HG02759 (cell line): ENCODE results near the gene TRMU.
"Not testable (repeated sequence)": the region's sequence is repeated elsewhere in the genome, so short reads cannot be mapped to it uniquely, and the experiment has no call there.

Experiments used
- ATAC-seq: cut with Tn5 transposase; IDR thresholded peaks from one replicate; pipeline ENCODE4 v1.9.1; 2021; ENCODE audit warnings: mild to moderate bottlenecking, moderate library complexity; ENCODE audit not compliant: unreplicated experiment

Gene TRMU

DNA sequence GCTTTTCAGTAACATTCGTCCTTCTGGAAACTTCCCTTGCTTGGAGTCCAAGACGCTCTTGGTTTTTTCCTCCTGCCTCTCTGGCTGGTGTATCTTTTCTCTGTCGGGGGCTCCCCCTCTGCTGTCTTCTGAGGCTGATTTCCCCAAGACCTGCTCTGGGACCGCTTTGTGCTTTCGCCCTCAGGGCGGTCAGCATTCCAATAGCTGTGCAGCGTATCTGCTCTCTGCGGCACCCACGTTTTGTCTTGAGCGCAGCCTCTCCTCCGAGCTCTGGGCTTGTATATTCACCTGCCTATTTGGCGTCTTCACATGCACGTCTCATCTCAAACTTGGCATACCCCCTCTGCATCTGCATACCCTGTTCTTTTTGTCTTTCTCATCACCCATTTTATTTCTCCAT is 36.4 kb upstream of the TRMU start:
- no peak for ATAC-seq

DNA sequence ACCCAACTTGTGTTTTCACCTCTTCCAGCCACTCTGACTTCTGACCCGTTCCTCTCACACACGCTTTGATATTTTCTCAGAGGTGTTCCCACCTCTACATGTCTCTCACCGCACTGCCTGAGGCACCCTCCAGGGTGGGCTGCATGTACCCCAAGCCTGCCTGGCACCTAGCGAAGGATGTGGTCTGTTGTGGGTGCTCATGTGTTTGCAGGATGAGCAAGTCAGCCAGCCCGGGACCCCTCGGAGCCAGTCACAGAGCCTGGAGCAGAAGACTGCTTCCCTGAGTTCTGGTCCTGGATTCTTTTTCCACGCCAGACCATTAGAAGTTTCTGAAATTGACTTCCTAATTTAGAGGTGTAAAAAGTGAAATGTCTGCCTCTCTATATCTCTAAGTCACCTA is 35.0 kb upstream of the TRMU start:
- no peak for ATAC-seq

DNA sequence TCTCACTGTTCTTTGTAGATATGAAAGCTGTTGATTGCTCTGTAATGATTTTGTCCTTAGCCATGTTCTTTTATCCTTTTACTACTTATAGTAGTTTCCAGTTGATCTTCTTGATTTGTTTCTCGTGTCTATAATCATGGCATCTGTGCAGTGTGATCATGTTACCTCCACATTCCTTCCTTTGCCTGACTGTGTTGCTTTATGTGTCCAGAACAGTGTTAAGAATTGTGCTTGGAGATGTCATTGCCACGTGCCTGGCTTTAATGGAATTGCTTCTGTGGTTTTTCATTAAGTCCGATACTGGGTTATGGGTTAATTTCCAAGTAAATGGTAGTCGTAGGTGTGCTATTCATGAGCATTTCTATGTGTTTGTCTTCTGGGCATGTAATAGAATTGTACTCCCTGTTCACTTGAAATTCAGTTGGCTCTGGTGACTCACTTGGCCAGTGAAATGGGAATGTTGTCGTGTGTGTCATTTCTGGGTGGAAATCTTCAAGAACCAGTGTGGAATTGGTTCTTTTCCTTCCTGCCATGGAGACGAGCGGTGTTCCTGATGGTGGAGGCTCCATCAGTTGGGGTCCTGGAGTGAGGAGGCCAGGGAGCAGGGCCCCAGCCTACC is 32.1 kb upstream of the TRMU start:
- no peak for ATAC-seq

DNA sequence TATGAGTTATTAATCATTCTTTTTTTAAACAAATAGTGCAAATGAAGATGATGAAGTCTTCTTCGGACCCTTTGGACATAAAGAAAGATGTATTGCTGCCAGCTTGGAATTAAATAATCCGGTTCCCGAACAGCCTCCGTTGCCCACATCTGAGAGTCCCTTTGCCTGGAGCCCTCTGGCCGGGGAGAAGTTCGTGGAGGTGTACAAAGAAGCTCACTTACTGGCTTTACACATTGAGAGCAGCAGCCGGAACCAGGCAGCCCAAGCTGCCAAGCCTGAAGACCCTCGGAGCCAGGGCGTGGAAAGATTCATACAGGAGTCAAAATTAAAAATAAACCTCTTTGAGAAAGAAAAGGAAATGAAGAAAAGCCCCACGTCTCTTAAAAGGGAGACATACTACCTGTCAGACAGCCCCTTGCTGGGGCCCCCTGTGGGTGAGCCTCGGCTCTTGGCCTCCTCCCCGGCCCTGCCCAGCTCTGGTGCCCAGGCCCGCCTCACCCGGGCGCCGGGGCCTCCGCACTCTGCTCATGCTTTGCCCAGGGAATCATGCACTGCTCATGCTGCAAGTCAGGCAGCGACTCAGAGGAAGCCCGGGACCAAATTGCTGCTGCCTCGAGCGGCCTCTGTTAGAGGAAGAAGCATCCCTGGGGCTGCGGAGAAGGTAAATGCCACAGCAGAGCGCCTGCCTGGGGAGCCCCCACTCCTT is 27.1 kb upstream of the TRMU start:
- no peak for ATAC-seq

DNA sequence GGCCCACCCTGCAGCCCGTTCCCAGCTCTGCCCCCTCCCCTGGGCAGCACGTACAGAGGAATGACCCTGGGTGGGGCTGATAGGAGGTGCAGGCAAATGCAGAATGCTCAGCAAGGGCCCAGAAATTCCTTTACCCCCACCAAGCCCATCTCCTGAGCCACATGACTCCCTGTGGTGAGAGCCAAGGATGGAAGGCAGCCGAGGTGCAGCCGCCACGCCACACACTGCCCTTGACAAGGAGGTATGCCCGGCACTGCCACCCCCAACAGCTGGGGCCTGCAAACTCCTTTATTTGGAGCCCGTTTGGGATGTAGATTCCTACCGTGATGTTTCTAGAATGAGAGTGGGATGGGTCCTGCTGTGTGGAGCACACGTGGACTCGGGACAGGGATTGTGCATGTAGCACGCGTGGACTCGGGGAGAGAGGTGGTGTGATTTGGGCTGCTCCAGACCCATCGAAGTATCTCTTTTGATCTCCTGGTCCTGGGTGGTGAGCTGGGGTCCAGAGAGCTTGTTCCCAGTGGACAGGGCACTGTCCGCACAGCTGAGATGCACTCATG is 25.9 kb upstream of the TRMU start:
- ATAC-seq: no peak

DNA sequence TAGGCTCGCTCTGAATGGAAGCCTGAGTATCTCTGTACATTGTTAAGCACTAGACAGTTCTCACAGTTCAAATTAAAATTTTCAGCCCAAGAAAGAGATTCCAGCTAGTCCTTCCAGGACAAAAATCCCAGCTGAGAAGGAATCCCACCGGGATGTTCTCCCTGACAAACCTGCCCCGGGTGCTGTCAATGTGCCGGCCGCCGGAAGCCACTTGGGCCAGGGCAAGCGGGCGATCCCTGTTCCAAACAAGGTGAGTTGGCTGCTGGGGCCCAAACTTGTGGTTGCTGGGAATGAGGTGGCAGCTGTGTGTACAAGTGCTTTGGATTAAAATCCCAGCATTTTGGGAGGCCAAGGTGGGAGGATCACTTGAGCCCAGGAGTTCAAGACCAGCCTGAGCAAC is 23.5 kb upstream of the TRMU start:
- ATAC-seq: no peak

DNA sequence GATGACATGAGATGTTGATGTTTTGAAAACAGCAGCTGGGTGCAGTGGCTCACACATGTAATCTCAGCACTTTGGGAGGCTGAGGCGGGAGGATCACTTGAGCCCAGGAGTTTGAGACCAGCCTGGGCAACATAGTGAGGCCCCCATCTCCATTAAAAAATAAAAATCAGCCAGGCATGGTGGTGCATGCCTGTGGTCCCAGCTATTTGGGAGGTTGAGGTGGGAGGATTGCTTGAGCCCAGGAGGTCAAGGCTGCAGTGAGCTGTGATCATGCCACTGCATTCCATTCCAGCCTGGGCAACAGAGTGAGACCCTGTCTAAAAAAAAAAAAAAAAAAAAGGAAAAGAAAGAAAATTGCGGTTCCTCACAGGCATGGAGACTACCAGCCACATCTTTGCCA is 22.7 kb upstream of the TRMU start:
- ATAC-seq: not testable (repeated sequence)

DNA sequence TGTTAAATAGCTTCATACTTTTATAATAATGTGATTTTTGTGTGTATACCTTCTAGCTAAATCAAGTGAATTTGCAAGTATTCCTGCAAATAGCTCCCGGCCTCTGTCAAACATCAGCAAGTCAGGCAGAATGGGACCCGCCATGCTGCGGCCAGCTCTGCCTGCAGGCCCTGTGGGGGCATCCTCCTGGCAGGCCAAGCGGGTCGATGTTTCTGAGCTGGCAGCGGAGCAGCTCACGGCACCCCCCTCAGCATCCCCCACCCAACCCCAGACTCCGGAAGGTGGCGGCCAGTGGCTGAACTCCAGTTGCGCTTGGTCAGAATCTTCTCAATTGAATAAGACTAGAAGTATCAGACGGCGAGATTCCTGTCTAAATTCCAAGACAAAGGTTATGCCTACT is 19.5 kb upstream of the TRMU start:
- ATAC-seq: no peak

DNA sequence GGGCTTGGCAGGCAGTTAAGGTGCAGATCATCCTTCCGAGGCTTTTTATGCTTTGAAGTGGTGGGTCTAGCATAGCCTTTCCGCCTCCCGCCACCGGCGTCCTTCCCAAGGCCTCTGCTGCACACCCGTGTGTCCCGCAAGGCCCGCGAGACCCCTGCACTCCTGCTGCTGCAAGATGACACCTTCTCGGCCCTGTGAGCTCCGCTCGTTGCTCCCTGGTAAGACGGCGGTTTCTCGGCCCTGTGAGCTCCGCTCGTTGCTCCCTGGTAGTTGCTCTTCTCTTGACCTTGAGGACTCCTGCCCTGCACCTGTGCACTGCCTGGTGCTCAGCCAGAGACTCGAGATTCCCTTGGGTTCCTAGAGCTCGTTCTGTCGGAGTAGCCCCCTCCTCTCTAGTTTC is 17.9 kb upstream of the TRMU start:
- no peak for ATAC-seq

DNA sequence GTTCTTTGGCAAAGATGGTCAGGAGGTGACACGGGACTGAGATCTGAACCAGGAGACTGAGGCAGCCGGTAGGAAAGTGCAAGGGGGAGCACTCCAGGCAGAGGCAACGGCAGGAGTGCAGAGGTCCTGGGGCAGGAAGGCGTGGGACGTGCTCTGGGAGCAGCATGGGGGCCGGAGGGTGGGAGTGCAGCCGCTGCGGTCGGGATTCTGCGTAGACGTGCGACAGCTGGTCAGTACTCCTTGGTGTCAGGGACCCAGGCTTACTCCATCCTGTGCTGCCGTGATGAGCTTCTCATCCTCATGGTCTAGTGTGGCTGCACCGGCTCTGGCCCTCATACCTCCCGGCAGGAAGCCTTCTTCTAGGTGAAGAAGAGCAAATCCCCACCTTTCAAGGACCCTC is 16.9 kb upstream of the TRMU start:
- no peak for ATAC-seq

DNA sequence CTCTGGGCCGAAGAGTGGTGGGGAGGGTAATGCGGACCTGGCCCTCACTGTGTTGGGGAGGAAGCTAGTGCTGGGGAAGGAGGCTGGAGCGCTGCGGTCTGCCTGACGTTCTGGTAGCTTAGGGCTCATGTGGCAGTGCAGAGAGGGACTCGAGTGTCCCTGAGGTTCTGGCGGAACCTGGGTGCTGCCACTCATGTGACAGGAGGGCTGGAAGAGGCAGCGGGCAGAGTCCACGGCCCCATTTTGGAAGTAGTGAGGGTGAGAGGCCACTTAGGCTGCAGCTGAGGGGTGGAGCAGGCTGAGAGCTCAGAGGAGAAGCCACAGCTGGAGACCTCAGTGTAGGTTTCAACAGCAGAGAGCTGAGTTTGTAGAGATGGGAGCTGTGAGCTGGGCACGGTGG is 16.2 kb upstream of the TRMU start:
- no peak for ATAC-seq

DNA sequence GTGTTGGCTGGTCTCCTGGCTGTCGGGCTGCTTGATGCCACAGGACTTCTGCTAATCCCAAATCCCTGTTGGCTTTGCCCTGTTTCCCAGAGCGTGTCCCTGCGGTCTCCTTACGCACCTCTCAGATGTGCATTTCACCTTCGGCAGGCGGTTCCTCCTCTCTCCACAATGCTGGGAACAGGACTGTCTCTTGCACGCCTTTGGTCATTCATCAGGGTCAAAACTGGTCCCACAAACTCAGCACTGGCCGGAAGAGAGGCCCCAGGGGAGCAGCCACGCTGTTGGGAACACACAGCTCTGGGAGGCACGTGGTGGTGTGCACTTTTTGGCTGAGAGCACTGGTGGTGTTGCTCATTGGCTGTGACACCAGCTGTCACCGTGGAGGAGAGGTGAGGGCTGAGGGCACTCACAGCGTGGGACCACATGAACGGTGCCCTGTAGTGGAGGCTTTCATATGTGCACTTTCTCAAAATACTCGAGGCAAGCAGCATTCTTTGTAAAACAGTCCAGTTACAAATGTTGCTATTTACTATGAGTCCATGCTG is 15.3 kb upstream of the TRMU start:
- ATAC-seq: no peak

DNA sequence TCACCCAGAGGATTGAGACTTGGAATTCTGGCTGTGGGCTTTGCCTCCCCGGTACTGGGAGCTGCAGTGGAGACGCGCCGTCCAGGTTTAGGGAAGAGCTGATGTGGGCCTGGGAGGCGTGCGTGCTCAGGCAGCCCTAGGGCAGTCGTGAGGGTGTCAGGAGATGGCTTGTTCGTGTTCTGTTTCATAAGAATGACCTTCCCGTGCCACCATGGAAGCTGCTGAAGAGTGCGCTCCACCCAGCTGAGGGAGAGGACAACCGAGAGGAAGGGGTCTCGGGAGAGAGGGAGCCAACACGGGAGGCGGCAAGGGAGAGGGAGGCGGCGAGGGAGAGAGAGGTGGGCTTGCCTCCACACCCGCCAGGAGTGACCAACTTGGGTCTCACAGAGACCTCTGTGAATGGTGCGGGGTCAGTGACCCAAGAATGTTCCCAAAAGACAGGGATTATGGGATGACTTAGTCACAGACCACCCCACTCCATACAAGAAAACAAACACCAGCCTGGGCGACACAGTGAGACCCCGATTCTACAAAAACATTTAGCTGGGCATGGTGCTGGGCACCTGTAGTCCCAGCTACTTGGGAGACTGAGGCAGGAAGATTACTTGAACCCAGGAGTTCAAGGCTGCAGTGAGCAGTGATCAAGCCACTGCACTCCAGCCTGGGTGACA is 14.7 kb upstream of the TRMU start:
- no peak for ATAC-seq

DNA sequence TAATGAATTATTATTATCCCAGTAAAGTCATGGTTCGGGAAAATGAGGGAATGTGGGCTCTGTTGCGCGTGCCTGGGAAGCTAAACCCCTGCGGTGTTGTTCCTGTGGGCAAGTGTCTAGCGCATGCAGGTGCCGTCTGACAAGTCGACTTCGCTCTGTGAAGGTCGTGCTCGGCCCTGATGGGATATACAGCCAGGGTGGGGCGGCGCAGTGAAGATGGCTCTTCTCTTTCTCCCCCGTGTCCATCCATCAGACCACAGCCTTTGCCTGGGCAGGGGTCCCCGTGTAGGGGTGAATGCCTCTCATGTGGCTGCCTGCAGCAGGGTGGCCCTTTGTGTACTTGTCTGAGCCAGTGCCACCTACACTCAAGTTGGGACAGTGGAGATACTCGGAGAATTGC is 12.8 kb upstream of the TRMU start:
- ATAC-seq: no peak

DNA sequence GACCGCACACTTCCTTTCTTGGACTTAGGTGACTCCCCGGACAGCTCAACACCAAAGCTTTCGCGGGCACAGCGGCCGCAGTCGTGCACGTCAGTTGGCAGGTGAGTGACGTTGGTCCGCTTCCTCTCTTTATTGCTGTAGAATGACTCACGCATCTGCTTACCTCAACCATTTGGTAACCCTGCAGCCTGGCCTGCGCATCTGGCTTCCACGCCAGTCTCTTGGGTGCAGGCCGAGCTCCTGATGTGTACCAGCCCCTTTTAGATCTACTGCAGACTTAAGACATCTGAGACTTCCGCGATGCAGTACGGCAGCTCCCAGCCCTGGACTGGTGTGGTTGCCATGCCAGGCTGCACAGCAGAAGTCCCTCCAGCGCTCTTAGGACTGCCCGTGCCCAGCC is 12.4 kb upstream of the TRMU start:
- ATAC-seq: no peak

DNA sequence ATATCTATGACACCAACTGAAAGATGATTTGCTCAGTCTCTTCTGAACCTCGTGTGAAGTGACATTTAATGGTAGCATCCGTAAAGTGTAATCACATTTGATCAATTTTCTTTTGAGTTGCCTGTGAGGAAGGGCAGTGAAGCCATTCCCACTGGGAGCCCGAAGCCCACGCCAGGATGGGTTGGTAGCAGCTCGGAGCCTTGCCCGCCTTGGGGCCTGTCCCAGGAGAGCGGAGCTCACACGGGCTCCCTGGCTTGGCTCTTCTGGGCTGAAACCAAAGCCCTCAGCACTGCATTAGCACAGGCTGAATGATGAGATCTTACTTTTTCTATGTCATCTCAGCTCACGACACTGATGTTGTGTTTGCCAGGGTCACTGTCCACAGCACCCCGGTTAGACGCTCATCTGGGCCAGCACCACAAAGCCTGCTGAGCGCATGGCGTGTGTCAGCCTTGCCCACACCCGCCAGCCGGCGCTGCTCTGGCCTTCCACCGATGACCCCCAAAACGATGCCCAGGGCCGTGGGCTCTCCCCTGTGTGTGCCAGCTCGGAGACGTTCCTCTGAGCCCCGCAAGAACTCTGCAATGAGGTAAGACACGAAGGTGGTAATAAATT is 9.3 kb upstream of the TRMU start:
- no peak for ATAC-seq

DNA sequence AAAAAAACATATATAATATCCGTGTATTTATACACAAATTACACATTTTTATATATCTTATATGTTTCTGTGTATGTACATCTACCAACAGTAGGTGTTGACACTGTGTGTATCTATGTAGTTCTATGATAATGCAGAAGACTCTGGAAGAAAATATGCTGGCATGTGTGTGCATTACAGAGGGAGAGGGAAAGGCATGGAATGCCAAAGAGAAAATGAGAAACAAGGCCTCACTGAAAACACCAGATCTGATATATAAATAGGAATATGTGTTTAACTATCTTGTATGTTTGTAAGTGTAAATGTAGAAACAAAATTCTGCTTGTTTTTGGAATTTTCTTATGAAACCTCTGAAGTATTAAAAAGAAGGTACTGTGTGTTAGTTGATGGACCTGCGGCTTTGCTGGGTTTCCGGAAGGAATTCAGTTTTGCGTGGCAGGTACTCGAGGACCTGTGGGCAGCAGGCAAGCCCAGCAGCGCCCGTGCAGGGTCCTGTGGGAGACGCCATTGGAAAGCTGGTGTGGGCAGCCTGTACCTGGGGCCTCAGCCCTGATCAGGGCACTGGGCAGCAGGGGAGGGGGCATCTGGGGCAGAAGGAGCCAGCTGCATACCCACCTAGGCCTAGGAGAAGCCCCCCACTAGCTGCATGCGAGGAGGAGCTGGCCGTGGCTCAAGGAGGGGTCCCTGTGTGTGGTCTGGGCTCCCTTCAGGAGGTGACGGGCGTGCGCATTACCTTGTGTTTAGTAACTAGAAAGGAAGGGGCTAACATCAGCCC is 7.6 kb upstream of the TRMU start:
- ATAC-seq: no peak

DNA sequence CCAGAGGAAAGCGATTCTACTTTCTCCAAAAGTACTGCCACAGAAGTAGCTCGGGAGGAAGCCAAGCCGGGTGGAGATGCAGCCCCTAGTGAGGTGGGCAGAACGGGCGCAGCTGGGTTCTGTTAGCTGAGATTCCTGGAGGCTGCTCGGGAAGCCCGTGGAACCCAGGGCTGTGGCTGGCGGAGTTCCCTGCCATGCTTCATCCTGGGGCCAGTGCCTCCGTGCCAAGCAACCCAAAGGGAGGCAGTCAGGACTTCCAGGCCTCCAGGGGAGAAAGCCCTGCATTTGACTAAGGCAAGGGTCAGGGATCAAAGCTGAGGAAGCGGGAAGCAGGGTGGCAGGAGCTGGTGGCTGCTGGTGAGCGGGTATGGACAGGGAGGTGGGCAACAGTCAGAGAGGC is 6.7 kb upstream of the TRMU start:
- no peak for ATAC-seq

DNA sequence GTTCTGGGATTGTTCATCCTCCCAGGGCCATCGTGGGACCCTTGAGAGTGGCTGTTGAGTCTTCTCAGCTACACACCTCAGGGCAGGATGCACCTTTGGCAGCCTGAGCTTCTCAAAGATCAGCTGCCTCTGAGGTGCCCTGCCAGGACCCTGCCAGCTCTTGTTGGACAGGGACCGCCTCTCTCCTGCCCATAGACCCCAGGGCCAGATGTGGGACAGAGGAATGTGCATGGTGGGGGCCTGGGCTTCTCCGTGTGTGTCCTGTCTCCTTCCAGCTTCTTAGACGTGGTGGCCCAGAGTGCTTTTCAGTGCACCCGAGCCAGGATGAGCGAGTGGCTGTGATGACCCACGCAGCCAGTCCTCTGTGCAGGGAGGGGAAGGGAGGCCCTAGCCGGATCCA is 5.9 kb upstream of the TRMU start:
- no peak for ATAC-seq

DNA sequence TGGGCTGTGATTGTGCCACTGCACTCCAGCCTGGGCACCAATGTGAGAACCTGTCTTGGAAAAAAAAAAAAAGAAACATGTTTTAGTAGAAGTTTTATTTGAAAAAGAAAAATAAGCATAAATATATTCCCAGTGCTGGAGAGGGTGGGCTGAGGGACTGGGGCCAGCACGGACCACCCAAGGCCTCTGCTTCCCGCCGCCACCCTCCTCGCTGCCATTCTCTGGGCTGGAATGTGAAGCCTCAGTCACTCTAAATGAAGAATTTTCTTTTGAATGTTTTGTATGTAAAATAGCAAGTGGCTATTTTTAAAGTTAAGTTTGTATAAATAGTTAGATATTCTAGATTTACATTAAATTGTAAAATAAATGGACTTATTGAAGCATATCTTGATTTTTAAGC is 5.1 kb upstream of the TRMU start:
- ATAC-seq: no peak

DNA sequence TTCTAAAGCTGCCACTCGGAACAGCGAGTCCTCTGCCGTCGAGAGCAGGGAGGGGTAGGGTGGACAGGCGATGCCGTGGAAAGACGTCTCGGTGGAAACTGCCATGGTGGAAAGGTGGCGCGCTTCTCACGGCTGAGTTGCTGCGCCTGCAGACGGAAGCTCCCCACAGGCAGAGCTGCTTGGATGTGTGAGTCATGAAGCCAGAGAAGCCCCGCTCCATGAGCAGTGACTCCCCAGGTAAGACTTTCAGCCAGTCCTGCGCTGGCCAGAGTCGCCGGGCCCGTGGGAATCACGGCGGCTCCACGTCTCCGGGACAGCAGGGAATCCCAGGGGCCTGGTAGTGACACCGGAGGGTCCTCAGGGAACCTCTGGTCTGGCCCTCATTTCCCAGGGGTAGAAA is 4.0 kb upstream of the TRMU start:
- ATAC-seq: no peak
